PC-3 (cell line): Measurements from ENCODE around the gene HCN1. TPM values are rescaled to one million over a fixed set of nuclear protein-coding genes. Genes with fewer than 3 reads are reported as not detected.

Experiments used
- ATAC-seq: fragments of 200-7000 bp; cut with Tn5 transposase; 2 replicates; pipeline ENCODE4 v1.9.1; 2020; ENCODE audit warnings: mild to moderate bottlenecking, moderate library complexity
- BruUV-seq: library from RNA; stranded (reverse); fragments of 400-500 nt; replicated peaks from 2 replicates; lab custom pipeline; 2021; lab: Mats Ljungman, UMichigan
- CTCF ChIA-PET: fragments of 300-600 bp; sonication (Branson Sonifier 250); formaldehyde crosslinking; loops from one replicate; lab custom pipeline; 2022; ENCODE audit warnings: antibody characterized with exemption; lab: Charles Lee
- POLR2A ChIA-PET: fragments of 300-600 bp; sonication (Branson Sonifier 250); formaldehyde crosslinking; loops from one replicate; lab custom pipeline; 2022; ENCODE audit warnings: antibody characterized with exemption; ENCODE audit not compliant: unreplicated experiment; lab: Charles Lee
- DNase-seq: peaks from one replicate; pipeline ENCODE4 v3.0.0-alpha.2; 2015
- H2AFZ ChIP-seq: fragments of 300-600 bp; sonication (generic); 2 replicates; pipeline ENCODE4 v1.6.0; 2016; ENCODE audit warnings: antibody characterized with exemption, low read length
- H3F3A ChIP-seq: fragments of 300-600 bp; sonication (generic); one replicate; pipeline ENCODE4 v1.6.0; 2017; ENCODE audit warnings: antibody characterized with exemption, low read length, control low read depth, mild to moderate bottlenecking; ENCODE audit not compliant: unreplicated experiment
- H3K27ac ChIP-seq: fragments of 300-600 bp; sonication (generic); 2 replicates; pipeline ENCODE4 v1.5.1; 2016; ENCODE audit warnings: mild to moderate bottlenecking, low read length
- H3K27me3 ChIP-seq: fragments of 300-600 bp; sonication (generic); 2 replicates; pipeline ENCODE4 v1.6.1; 2016; ENCODE audit warnings: low read length, mixed read lengths
- H3K36me3 ChIP-seq: fragments of 300-600 bp; sonication (generic); 2 replicates; pipeline ENCODE4 v1.6.1; 2016; ENCODE audit warnings: low read depth, mixed run types, low read length, mixed read lengths
- H3K4me1 ChIP-seq: fragments of 300-600 bp; sonication (generic); 2 replicates; pipeline ENCODE4 v1.5.1; 2016; ENCODE audit warnings: low read length; ENCODE audit not compliant: insufficient read depth
- H3K4me2 ChIP-seq: fragments of 300-600 bp; sonication (generic); 2 replicates; pipeline ENCODE4 v1.6.0; 2016; ENCODE audit warnings: low read length
- H3K4me3 ChIP-seq: fragments of 300-600 bp; sonication (generic); 2 replicates; pipeline ENCODE4 v1.5.1; 2016; ENCODE audit warnings: mild to moderate bottlenecking, low read length, mixed read lengths
- H3K79me2 ChIP-seq: fragments of 300-600 bp; sonication (generic); 2 replicates; pipeline ENCODE4 v1.6.1; 2017; ENCODE audit warnings: low read length, mixed read lengths
- H3K9ac ChIP-seq: fragments of 300-600 bp; sonication (generic); 2 replicates; pipeline ENCODE4 v1.6.0; 2016; ENCODE audit warnings: mild to moderate bottlenecking, low read length
- H3K9me2 ChIP-seq: fragments of 300-600 bp; sonication (generic); replicated peaks from 2 replicates; pipeline ENCODE4 v1.6.1; 2016; ENCODE audit warnings: mixed run types, low read length, mixed read lengths
- H3K9me3 ChIP-seq: fragments of 300-600 bp; sonication (generic); 2 replicates; pipeline ENCODE4 v1.6.1; 2016; ENCODE audit warnings: low read length, mixed read lengths
- H4K20me1 ChIP-seq: fragments of 300-600 bp; sonication (generic); 2 replicates; pipeline ENCODE4 v1.6.1; 2016; ENCODE audit warnings: low read length, mixed read lengths
- EZH2 ChIP-seq: fragments of 300-600 bp; sonication (generic); IDR thresholded peaks from one replicate; pipeline ENCODE4 v1.6.1; 2017; ENCODE audit warnings: antibody characterized with exemption, mild to moderate bottlenecking, low read length; ENCODE audit not compliant: unreplicated experiment
- EZH2phosphoT487 ChIP-seq: fragments of 300-600 bp; sonication (generic); IDR thresholded peaks from 2 replicates; pipeline ENCODE4 v1.6.1; 2018; ENCODE audit warnings: mild to moderate bottlenecking, antibody characterized with exemption, low read length, borderline replicate concordance
- intact Hi-C: fragments of 100-400 bp; cut with micrococcal nuclease; formaldehyde crosslinking; loops from 2 replicates; pipeline ENCODE4 v1.9.0; 2023
- total RNA-seq: library from RNA; depleted of rRNA; stranded (reverse); fragments of >200 nt; gene quantifications from 2 replicates; pipeline ENCODE4 v1.2.3, GENCODE V29; 2014
- TF ChIP-seq, protein P1 (sequence below): fragments of 300-600 bp; sonication (generic); conservative IDR thresholded peaks from 2 replicates; pipeline ENCODE4 v1.5.1; 2017; ENCODE audit warnings: antibody characterized with exemption, low read depth, mild to moderate bottlenecking, low read length

HCN1 gene
- total RNA-seq, 1 experiment from 2014 or later, result not detected

- Histone ChIP-seq H3K27ac (no peak overlapping the region), H3K9ac (no peak overlapping the region), H3K4me3 (no peak overlapping the region), H3F3A (no peaks in the 10 kb centered on the region), H3K9me2 (no peaks in the 10 kb centered on the region), H3K9me3 (peaks cover 14% of the 10 kb centered on the region), H3K4me1 (no peaks in the 10 kb centered on the region), H3K79me2 (no peaks in the 10 kb centered on the region), H3K27me3 (no peaks in the 10 kb centered on the region), H2AFZ (no peak overlapping the region), H3K4me2 (no peak overlapping the region), H4K20me1 (no peaks in the 10 kb centered on the region), H3K36me3 (no peaks in the 10 kb centered on the region)
- BruUV-seq, result no TSS peak
- intact Hi-C loops, result no loop called here
- ChIA-PET CTCF (no interaction called here), POLR2A (no interaction called here)
- no peak for TF ChIP-seq EZH2phosphoT487
- TF ChIP-seq, protein P1, sequence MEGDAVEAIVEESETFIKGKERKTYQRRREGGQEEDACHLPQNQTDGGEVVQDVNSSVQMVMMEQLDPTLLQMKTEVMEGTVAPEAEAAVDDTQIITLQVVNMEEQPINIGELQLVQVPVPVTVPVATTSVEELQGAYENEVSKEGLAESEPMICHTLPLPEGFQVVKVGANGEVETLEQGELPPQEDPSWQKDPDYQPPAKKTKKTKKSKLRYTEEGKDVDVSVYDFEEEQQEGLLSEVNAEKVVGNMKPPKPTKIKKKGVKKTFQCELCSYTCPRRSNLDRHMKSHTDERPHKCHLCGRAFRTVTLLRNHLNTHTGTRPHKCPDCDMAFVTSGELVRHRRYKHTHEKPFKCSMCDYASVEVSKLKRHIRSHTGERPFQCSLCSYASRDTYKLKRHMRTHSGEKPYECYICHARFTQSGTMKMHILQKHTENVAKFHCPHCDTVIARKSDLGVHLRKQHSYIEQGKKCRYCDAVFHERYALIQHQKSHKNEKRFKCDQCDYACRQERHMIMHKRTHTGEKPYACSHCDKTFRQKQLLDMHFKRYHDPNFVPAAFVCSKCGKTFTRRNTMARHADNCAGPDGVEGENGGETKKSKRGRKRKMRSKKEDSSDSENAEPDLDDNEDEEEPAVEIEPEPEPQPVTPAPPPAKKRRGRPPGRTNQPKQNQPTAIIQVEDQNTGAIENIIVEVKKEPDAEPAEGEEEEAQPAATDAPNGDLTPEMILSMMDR, result no peak
- TF ChIP-seq EZH2, result no peak
- ATAC-seq (no peak), DNase-seq (no peak)
These were observed 359.7 kb downstream of the HCN1 start for GRCh38 chr5:45336464-45336863.

DNA sequence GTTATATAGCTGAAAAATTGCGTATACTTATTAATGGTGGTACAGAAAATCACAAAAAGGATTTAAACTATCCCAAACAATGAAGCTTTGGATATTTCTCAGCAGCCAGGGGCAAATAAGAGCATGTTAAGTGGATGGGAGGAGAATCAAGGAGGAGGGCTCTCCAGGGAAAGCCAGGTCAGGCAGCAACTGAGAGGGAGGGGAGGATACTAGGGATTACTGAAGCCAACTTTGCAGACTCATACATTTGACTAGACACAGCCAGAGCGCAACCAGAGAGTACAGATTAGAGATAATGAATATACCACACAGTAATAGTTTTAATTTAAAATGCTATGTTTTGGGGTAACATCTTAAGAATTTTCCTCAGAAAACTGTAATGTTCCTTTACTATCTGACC lies 360.2 kb downstream of the HCN1 start:
- no peak overlapping the region for H3K4me3 ChIP-seq
- no peaks in the 10 kb centered on the region for H4K20me1 ChIP-seq
- H3K9me2 ChIP-seq, result no peaks in the 10 kb centered on the region
- BruUV-seq, result no TSS peak
- no peaks in the 10 kb centered on the region for H3K27me3 ChIP-seq
- intact Hi-C loops, result no loop called here
- ATAC-seq (no peak), DNase-seq (no peak)
- H3K9ac ChIP-seq, result no peak overlapping the region
- no peak overlapping the region for H3K4me2 ChIP-seq
- TF ChIP-seq EZH2 (no peak), EZH2phosphoT487 (no peak)
- TF ChIP-seq, protein P1, result no peak
- CTCF ChIA-PET, result no interaction called here
- POLR2A ChIA-PET, result no interaction called here
- no peaks in the 10 kb centered on the region for H3K36me3 ChIP-seq
- peaks cover 14% of the 10 kb centered on the region; the same call in 1 of the 2 replicates for H3K9me3 ChIP-seq
- no peak overlapping the region for H3K27ac ChIP-seq
- no peaks in the 10 kb centered on the region for H3K4me1 ChIP-seq
- no peak overlapping the region for H2AFZ ChIP-seq
- H3K79me2 ChIP-seq, result no peaks in the 10 kb centered on the region
- H3F3A ChIP-seq, result no peaks in the 10 kb centered on the region

GRCh38 chr5:45335346-45335745 lies 360.8 kb downstream of the HCN1 start:
- POLR2A ChIA-PET, result no interaction called here
- CTCF ChIA-PET, result no interaction called here

More at GRCh38 chr5:45335346-45335745, 360.8 kb downstream of the HCN1 start:
- no peak overlapping the region for H3K4me2 ChIP-seq
- no peak overlapping the region for H3K9ac ChIP-seq
- H3K79me2 ChIP-seq, result no peaks in the 10 kb centered on the region
- ATAC-seq (no peak), DNase-seq (no peak)
- H3K27me3 ChIP-seq, result no peaks in the 10 kb centered on the region
- H3K4me3 ChIP-seq, result no peak overlapping the region
- H2AFZ ChIP-seq, result no peak overlapping the region
- H3K9me2 ChIP-seq, result no peaks in the 10 kb centered on the region
- H3K9me3 ChIP-seq, result peaks cover 13% of the 10 kb centered on the region; the same call in 1 of the 2 replicates
- intact Hi-C loops, result no loop called here
- TF ChIP-seq EZH2phosphoT487, result no peak
- no peak for TF ChIP-seq EZH2
- TF ChIP-seq, protein P1, result no peak
- no TSS peak for BruUV-seq
- no peaks in the 10 kb centered on the region for H3K36me3 ChIP-seq
- H3F3A ChIP-seq, result no peaks in the 10 kb centered on the region
- no peaks in the 10 kb centered on the region for H3K4me1 ChIP-seq
- no peak overlapping the region for H3K27ac ChIP-seq
- H4K20me1 ChIP-seq, result no peaks in the 10 kb centered on the region
